GM21723 (cell line): ENCODE results near the gene RAB11FIP2.

Source experiments
- ATAC-seq: cut with Tn5 transposase; IDR thresholded peaks from one replicate; pipeline ENCODE4 v1.9.1; 2021; ENCODE audit warnings: mild to moderate bottlenecking, moderate library complexity; ENCODE audit not compliant: unreplicated experiment

Gene RAB11FIP2

GRCh38 chr10:117987244-117987909 lies 59.4 kb downstream of the RAB11FIP2 start:
- ATAC-seq, result no peak

GRCh38 chr10:117983961-117984360 lies 62.8 kb downstream of the RAB11FIP2 start:
- no peak for ATAC-seq

- ATAC-seq, result no peak
Measured at GRCh38 chr10:117980755-117981702, 65.7 kb downstream of the RAB11FIP2 start.

DNA sequence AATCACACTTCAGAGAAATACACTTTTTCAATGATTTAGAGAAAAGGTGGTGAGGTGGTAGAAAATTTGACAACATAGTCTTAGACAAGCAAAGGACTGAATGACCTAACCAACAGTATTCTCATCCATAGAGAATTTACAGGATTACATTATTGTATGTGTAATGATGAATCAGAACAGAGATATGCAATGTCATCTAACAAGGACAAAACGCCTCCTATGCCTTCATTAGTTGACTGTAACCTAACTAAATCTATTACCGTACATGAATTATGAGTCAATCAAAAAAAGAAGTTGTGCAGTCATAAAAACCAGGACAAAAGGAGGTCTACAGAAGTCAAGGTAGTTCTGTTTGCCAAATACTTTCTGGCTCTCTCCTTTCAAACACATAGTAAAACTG lies 66.5 kb downstream of the RAB11FIP2 start:
- ATAC-seq, result no peak

DNA sequence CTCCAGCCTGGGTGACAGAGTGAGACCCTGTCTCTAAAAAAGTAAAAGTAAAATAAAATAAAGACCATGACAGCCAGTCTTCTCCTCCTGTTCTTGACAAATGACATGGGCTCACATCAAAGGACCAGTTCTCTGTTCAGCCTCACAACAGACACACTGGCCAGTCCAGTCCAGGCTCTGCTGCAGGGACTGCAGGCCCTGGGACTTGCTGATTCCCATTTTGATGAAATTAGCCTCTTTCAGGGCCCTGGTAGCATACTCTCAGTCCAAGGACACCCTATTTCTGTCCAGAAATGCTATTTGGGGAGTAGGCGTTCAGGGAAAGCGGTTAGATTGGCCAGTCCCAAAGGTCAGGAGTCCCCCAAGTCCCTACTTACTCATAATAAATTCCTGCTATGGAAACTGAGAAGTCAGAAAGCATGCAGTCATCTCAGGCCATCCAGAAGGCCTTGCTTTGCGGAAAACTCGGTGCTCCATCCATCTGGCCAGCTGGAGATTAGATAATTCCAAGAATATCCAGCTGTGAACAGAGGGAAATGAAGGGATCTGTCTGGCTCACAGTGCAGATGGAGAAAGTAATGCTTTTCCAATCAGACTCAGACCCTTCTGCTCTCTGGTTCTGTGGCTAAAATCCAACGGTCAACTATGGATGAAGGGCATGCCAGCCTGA lies 74.4 kb downstream of the RAB11FIP2 start:
- ATAC-seq, result no peak

- ATAC-seq, result no peak
Measured at GRCh38 chr10:117970962-117971361, 75.8 kb downstream of the RAB11FIP2 start.

GRCh38 chr10:117969592-117969991 lies 77.1 kb downstream of the RAB11FIP2 start:
- ATAC-seq, result no peak

DNA sequence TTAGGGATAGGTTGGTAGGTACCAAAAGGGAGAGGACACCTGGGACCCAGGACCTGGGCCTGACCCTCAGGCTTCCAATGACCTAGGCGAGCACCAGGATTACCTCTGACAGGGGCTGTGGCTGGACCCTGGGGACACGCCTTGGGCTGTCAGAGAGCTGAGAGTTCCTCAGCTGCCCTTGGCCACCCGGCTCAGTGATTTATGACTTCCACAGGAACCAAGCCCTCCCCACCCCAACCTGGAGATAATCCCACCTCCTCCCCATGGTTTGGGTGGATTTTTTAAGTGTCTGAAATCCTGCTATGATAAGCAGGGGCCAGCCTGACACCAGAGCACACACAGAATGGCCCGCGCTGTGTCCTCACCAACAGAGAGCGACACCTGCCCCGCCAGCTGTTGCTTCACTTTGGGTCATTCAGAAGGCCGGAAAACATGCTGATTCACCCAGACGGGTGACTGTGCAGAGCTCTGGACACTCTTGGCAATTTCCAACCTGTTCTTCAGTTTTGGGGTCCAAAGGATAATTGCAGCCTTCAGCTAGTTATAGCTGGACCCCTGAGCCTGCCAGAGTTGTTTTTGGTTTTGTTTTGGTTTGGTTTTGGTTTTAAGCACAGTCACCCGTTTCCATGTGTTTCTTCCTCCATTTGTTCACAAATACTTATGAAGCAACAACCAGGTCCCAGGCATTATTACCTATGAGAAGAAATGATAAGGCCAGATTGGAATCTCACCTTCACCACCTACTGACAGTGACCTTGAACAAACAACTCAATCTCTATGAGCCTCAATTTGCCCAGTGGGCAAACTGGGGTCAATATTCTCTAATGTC lies 78.2 kb downstream of the RAB11FIP2 start:
- ATAC-seq, result no peak

DNA sequence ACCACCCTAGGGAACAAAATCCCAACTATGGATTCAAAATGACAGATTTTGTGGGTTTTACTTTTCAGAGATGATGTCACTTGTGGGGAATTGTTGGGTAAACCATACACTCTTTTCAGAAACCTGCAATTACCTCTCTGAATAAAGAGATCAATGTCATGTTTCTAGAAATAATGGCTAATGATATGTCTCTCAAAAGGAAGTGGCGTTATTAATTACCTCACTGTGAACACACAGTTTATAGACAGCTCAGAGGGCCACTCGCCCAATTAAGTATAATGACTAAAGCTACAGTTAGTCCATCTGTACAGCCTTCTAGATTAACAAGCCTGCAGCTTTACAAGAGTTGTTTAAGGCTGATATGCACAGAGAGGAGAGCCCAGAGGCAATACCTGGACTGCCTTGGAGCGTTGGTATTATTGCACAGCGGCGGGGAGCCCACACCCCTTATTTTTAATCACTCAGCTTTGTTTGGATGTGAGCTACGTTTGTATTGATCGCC lies 79.5 kb downstream of the RAB11FIP2 start:
- no peak for ATAC-seq

- ATAC-seq, result no peak
Measured at GRCh38 chr10:117965984-117966383, 80.8 kb downstream of the RAB11FIP2 start.

DNA sequence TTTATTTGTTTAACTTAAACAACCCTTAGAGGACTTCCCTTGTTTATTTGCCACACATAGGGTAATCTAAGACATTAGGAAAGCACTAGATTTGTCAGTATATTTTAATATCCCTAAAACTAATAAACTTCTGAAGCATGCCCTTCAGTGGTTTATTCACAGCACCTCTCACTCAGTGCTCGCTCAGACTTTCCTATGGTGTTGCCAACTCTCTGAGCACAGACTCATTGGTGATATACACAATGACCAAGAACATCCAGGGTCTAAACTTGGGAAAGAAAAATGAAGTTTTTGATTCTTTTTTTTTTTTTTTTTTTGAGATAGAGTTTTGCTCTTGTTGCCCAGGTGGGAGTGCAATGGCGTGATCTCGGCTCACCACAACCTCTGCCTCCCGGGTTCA lies 82.2 kb downstream of the RAB11FIP2 start:
- ATAC-seq, result no peak

DNA sequence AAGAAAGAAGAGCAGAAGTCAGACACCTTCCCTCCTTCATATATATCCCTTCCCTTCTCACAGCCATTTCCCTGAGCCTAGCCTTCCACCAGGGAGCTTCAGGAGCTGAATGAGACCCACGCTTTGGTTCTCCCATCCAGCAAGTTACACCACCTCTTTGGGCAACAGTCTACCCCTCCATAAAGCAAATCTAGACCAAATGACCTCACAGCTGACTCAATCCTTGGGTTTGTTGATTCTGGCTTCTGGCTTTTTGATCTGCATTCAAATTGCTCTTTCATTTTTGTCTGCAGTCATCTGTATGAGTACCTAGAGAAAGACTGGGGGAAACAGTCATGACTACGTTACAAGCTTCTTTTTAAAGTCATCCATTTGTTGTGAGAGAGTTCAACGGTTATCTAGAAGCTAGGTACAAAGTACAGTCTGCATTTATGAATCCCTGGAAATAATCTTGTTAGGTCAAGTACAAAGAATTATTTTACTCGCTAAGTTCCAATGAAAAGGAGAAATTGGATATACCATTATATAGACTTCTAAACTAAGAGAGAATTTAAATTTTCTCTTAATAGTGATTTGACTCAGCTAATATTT lies 86.3 kb downstream of the RAB11FIP2 start:
- no peak for ATAC-seq

DNA sequence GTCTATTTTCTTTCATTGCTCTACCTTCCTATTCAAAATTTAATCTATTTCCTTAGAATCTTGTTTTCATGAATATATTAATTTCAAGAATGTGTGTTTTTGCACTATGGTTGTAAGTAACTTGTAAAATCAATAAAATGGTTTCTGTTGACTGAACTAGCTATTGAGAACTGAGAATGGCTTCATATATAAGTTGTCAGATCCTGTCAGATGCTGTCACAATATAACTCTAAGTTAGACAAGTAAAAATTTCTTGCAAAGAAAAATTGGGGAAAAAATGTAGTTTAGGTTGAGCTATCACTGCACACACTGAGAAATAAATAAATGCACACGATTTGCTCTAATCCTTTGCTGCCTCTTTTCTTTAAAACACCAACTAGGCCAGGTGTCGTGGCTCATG lies 89.8 kb downstream of the RAB11FIP2 start:
- ATAC-seq, result no peak

DNA sequence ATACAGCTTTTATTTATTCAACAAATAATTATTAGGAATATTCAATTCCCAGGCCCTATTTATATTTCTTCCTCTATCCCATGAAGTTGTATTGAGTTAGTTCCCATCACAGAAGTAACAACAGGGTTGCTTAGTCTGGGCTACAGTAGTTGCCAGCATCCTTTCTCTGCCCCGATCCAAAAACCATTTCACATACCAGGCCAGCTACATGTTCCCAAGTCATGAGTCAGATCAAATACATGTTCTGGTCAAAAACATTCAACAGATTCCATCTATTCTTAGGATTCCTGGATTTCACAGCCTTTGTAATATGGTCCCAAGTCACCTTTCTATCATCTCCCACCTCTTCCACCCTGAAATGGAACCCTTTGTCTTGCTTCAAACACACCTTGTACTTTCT lies 91.6 kb downstream of the RAB11FIP2 start:
- no peak for ATAC-seq
